ENCODE measurements around the gene SCNN1B.

Gene SCNN1B

GRCh38 chr16:23428351-23428750, 126.2 kb downstream of the SCNN1B start:
- ChIA-PET POLR2A (no interaction called here), CTCF (no interaction called here)
- TF ChIP-seq CTCF (IDR thresholded peaks at IDR 0.05; ENCODE audit: control extremely low read depth, extremely low read depth, low read depth, missing control alignments) = no peak
- no peak for DNase-seq (ENCODE audit: extremely low spot score)
